ENCODE measurements around the gene KSR1. TPM values are rescaled to one million over a fixed set of nuclear protein-coding genes. Genes with fewer than 3 reads are reported as not detected.
"Not testable (repeated sequence)": the region's sequence is repeated elsewhere in the genome, so short reads cannot be mapped to it uniquely, and the experiment has no call there.

KSR1 gene
- total RNA-seq, 1 donor, result 15.5 TPM

GRCh38 chr17:27668488-27668823 lies 212.2 kb downstream of the KSR1 start:
- TF ChIP-seq, protein P1, sequence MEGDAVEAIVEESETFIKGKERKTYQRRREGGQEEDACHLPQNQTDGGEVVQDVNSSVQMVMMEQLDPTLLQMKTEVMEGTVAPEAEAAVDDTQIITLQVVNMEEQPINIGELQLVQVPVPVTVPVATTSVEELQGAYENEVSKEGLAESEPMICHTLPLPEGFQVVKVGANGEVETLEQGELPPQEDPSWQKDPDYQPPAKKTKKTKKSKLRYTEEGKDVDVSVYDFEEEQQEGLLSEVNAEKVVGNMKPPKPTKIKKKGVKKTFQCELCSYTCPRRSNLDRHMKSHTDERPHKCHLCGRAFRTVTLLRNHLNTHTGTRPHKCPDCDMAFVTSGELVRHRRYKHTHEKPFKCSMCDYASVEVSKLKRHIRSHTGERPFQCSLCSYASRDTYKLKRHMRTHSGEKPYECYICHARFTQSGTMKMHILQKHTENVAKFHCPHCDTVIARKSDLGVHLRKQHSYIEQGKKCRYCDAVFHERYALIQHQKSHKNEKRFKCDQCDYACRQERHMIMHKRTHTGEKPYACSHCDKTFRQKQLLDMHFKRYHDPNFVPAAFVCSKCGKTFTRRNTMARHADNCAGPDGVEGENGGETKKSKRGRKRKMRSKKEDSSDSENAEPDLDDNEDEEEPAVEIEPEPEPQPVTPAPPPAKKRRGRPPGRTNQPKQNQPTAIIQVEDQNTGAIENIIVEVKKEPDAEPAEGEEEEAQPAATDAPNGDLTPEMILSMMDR (IDR thresholded peaks at IDR 0.05; ENCODE audit: insufficient read depth, low read depth, low read length), result no peak
- no peak for DNase-seq (ENCODE audit: low read depth)
- H3K4me3 ChIP-seq (ENCODE audit: low read depth, low read length), result no peak overlapping the region

DNA sequence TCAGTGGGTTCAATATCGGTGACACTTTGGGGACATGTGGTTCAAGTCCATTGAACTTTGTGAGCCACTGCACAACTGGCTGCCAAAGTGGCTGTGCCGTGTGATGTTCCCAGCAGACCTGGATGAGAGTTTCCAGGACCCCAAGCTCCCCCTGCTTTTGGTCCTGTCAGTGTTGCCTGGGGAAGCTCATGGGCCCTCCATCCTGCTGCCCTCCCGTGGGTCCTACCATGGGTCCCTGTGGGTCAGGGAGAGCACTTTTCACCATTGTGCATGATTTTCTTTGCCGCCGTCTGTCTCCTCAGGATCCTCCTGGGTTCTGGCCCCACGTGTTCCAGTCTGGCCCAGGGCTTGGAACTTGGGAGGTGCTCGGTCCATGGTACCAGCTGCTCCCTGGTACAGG lies 212.9 kb downstream of the KSR1 start:
- no peak for DNase-seq (ENCODE audit: low read depth)
- no peak overlapping the region for H3K4me3 ChIP-seq (ENCODE audit: low read depth, low read length)
- TF ChIP-seq, protein P1 (IDR thresholded peaks at IDR 0.05; ENCODE audit: insufficient read depth, low read depth, low read length), result no peak

- no peak overlapping the region for H3K4me3 ChIP-seq (ENCODE audit: low read depth, low read length)
- no peak for DNase-seq (ENCODE audit: low read depth)
- TF ChIP-seq, protein P1 (IDR thresholded peaks at IDR 0.05; ENCODE audit: insufficient read depth, low read depth, low read length), result no peak
These were observed 213.6 kb downstream of the KSR1 start for GRCh38 chr17:27669850-27670249.

DNA sequence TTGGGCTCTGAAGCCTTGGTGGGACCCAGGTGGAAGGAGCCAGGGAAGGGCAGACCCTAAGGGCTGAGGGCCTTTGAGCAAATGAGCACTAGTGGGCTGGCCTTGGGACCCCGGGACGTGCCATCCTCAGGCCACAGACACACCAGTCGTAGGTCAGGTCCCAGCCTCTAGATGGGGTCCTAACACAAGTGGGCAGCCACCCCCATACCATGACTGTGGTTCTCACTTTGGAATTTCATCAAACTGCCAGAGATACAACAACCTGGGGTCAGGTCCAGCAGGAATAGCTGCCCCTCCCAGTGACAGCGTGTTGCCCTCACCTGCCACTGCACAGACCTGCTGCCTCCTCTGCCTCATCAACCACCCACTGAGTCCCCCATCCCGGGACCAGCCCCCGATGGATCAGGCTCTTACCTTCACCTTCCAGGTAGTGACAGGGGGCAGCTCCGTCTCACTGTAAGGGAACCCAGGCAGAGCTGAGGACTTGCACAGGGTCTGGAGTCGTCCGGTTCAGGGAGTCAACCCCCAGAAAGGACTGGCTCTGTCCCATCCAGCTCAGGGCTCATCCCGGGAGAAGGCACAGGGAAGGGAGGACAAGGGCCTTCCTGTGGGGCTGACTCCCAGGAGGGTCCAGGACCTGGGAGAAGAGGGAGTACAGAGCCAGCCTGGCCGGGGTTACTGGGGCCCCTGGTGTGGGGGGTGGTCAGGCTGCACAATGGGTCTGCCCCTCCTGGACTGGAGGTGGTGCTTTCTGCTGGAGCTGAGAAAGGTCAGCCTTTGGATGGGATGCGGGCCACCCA lies 214.7 kb downstream of the KSR1 start:
- no peak for DNase-seq (ENCODE audit: low read depth)
- no peak overlapping the region for H3K4me3 ChIP-seq (ENCODE audit: low read depth, low read length)
- TF ChIP-seq, protein P1 (IDR thresholded peaks at IDR 0.05; ENCODE audit: insufficient read depth, low read depth, low read length), result no peak

DNA sequence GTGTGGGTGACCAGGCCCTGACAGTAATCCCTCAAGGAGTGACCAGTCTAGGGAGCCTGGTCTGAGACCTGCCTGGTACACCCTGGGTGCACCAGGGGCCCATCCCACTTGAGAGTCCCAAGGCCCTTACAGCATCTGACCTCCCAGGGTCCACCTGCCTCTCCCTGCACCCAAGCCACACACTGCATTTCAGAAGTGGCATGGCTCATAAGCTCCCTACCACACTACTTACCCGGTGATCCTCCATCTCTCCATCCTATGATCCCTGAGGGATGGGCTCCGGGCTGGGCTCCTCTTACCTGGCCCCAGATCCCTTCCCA lies 215.3 kb downstream of the KSR1 start:
- no peak for DNase-seq (ENCODE audit: low read depth)
- TF ChIP-seq, protein P1 (IDR thresholded peaks at IDR 0.05; ENCODE audit: insufficient read depth, low read depth, low read length), result no peak
- H3K4me3 ChIP-seq (ENCODE audit: low read depth, low read length), result no peak overlapping the region

GRCh38 chr17:27671977-27672480 lies 215.8 kb downstream of the KSR1 start:
- not testable (repeated sequence) for DNase-seq (ENCODE audit: low read depth); H3K4me3 ChIP-seq (ENCODE audit: low read depth, low read length)

- no peak overlapping the region for H3K4me3 ChIP-seq (ENCODE audit: low read depth, low read length)
- TF ChIP-seq, protein P1 (IDR thresholded peaks at IDR 0.05; ENCODE audit: insufficient read depth, low read depth, low read length), result no peak
- no peak for DNase-seq (ENCODE audit: low read depth)
These were observed 218.1 kb downstream of the KSR1 start for GRCh38 chr17:27674335-27674734.

Small RNAs within 50 kb of the gene (small RNA-seq; reads per million reads assigned to genes)
- not detected for gene AC015688.5

Other genes starting within 250 kb of the KSR1 start
- gene WSB1, start 162.3 kb upstream of the KSR1 start, total RNA-seq, result 135 and 208 TPM in 2 replicates
- 1.7 and 2.3 TPM in 2 replicates for gene LGALS9, start 174.7 kb downstream of the KSR1 start, total RNA-seq

Measured in fibroblast of villous mesenchyme (primary cell).